IMR-90 (cell line): ENCODE data around the gene PSMB5. TPM values are rescaled to one million over a fixed set of nuclear protein-coding genes. Genes with fewer than 3 reads are reported as not detected.

Source experiments
- ATAC-seq: fragments of 200-7000 bp; cut with Tn5 transposase; 2 replicates; pipeline ENCODE4 v1.9.1; 2020; ENCODE audit warnings: low read depth, mild to moderate bottlenecking, moderate library complexity
- BruUV-seq: library from RNA; stranded (reverse); fragments of 400-500 nt; replicated peaks from 2 replicates; lab custom pipeline; 2021; lab: Mats Ljungman, UMichigan
- CTCF ChIA-PET: fragments of 300-600 bp; formaldehyde crosslinking; extraction: SDS; loops from one replicate; lab custom pipeline; 2021; ENCODE audit warnings: antibody characterized with exemption; lab: Yijun Ruan, JAX
- POLR2A ChIA-PET: fragments of 300-600 bp; sonication (Branson Sonifier 250); formaldehyde crosslinking; loops from one replicate; lab custom pipeline; 2022; ENCODE audit warnings: antibody characterized with exemption; ENCODE audit not compliant: unreplicated experiment; lab: Charles Lee
- DNase-seq: peaks from one replicate; pipeline ENCODE4 v3.0.0; 2013
- H2AFZ ChIP-seq: replicated peaks from 2 replicates; pipeline ENCODE3; 2013; ENCODE audit warnings: low read length, mild to moderate bottlenecking; ENCODE audit not compliant: poor library complexity
- H2AK5ac ChIP-seq: 2 replicates; pipeline ENCODE4 v1.6.1; 2013; ENCODE audit warnings: low read depth, low read length, inconsistent platforms
- H2AK9ac ChIP-seq: replicated peaks from 2 replicates; pipeline ENCODE3; 2013; ENCODE audit warnings: mild to moderate bottlenecking, low read depth, low read length, moderate library complexity; ENCODE audit not compliant: poor library complexity
- H2BK120ac ChIP-seq: 2 replicates; pipeline ENCODE4 v1.6.1; 2013; ENCODE audit warnings: low read depth, low read length, inconsistent platforms
- H2BK15ac ChIP-seq: 3 replicates; pipeline ENCODE4 v1.6.1; 2013; ENCODE audit warnings: low read depth, low read length, inconsistent platforms
- H2BK20ac ChIP-seq: 2 replicates; pipeline ENCODE4 v1.6.1; 2013; ENCODE audit warnings: low read depth, mild to moderate bottlenecking, inconsistent platforms, low read length, moderate library complexity
- H2BK5ac ChIP-seq: 2 replicates; pipeline ENCODE4 v1.6.1; 2013; ENCODE audit warnings: mild to moderate bottlenecking, low read depth, low read length, inconsistent platforms; ENCODE audit not compliant: poor library complexity, severe bottlenecking
- H3K14ac ChIP-seq: replicated peaks from 2 replicates; pipeline ENCODE4 v1.6.1; 2013; ENCODE audit warnings: low read depth, low read length, inconsistent platforms
- H3K18ac ChIP-seq: 2 replicates; pipeline ENCODE4 v1.6.1; 2013; ENCODE audit warnings: low read depth, low read length, control low read depth
- H3K23ac ChIP-seq: 2 replicates; pipeline ENCODE4 v1.6.1; 2013; ENCODE audit warnings: low read depth, low read length, inconsistent platforms
- H3K27ac ChIP-seq: 2 replicates; pipeline ENCODE4 v1.5.1; 2013; ENCODE audit warnings: mild to moderate bottlenecking, control low read depth, low read length; ENCODE audit not compliant: insufficient read depth
- H3K27me3 ChIP-seq: 2 replicates; pipeline ENCODE4 v1.6.1; 2013; ENCODE audit warnings: low read length; ENCODE audit not compliant: control insufficient read depth, insufficient read depth
- H3K36me3 ChIP-seq: 2 replicates; pipeline ENCODE4 v1.6.1; 2013; ENCODE audit warnings: low read length, mixed read lengths; ENCODE audit not compliant: control insufficient read depth, insufficient read depth
- H3K4ac ChIP-seq: 2 replicates; pipeline ENCODE4 v1.6.1; 2013; ENCODE audit warnings: low read depth, low read length, inconsistent platforms
- H3K4me1 ChIP-seq: 2 replicates; pipeline ENCODE4 v1.6.1; 2013; ENCODE audit warnings: low read length, mixed read lengths; ENCODE audit not compliant: control insufficient read depth, insufficient read depth
- H3K4me2 ChIP-seq: 2 replicates; pipeline ENCODE4 v1.6.1; 2013; ENCODE audit warnings: low read depth, mild to moderate bottlenecking, control low read depth, low read length, moderate library complexity
- H3K4me3 ChIP-seq: 2 replicates; pipeline ENCODE4 v1.5.1; 2013; ENCODE audit warnings: low read depth, mild to moderate bottlenecking, control low read depth, low read length, moderate library complexity; ENCODE audit not compliant: insufficient read depth
- H3K56ac ChIP-seq: 2 replicates; pipeline ENCODE4 v1.6.1; 2013; ENCODE audit warnings: low read length, inconsistent platforms; ENCODE audit not compliant: insufficient read depth; ENCODE audit errors: extremely low read depth
- H3K79me1 ChIP-seq, 2 experiments: 2 replicates each; pipeline ENCODE4 v1.6.1; 2013; ENCODE audit warnings: low read length in 2 of 2, inconsistent platforms in 1 of 2, low read depth in 1 of 2
- H3K9ac ChIP-seq: 2 replicates; pipeline ENCODE4 v1.6.1; 2013; ENCODE audit warnings: low read depth, low read length, control low read depth
- H3K9me1 ChIP-seq: 2 replicates; pipeline ENCODE4 v1.6.1; 2013; ENCODE audit warnings: low read length, inconsistent platforms; ENCODE audit not compliant: insufficient read depth
- H3K9me3 ChIP-seq: 2 replicates; pipeline ENCODE4 v1.6.1; 2013; ENCODE audit warnings: low read length; ENCODE audit not compliant: control insufficient read depth, insufficient read depth
- H4K20me1 ChIP-seq: 2 replicates; pipeline ENCODE4 v1.6.1; 2013; ENCODE audit warnings: low read length, inconsistent platforms; ENCODE audit not compliant: insufficient read depth
- H4K5ac ChIP-seq: 2 replicates; pipeline ENCODE4 v1.6.1; 2013; ENCODE audit warnings: mild to moderate bottlenecking, low read depth, low read length, control low read depth
- H4K8ac ChIP-seq, 2 experiments: 2 replicates each; pipeline ENCODE4 v1.6.1; 2013; ENCODE audit warnings: low read depth in 2 of 2, low read length in 2 of 2, control low read depth in 1 of 2, inconsistent platforms in 1 of 2
- H4K91ac ChIP-seq: 2 replicates; pipeline ENCODE4 v1.6.1; 2013; ENCODE audit warnings: low read depth, low read length, inconsistent platforms; ENCODE audit not compliant: insufficient read depth
- FOS ChIP-seq: fragments of 150-350 bp; IDR thresholded peaks from 2 replicates; pipeline ENCODE4 v1.6.1; 2016; ENCODE audit warnings: low read depth, low read length
- MAFK ChIP-seq: IDR thresholded peaks from 2 replicates; pipeline ENCODE4 v1.6.1; 2012; ENCODE audit warnings: low read depth, low read length, improper control_type of control experiment
- MAZ ChIP-seq: IDR thresholded peaks from 2 replicates; pipeline ENCODE4 v1.6.1; 2012; ENCODE audit warnings: low read depth, mild to moderate bottlenecking, low read length, improper control_type of control experiment, moderate library complexity, borderline replicate concordance
- POLR2A ChIP-seq: IDR thresholded peaks from 2 replicates; pipeline ENCODE4 v1.6.1; 2012; ENCODE audit warnings: mild to moderate bottlenecking, low read depth, low read length
- RAD21 ChIP-seq: IDR thresholded peaks from 2 replicates; pipeline ENCODE4 v1.6.1; 2012; ENCODE audit warnings: low read length, improper control_type of control experiment
- RCOR1 ChIP-seq: IDR thresholded peaks from 2 replicates; pipeline ENCODE4 v1.6.1; 2012; ENCODE audit warnings: mild to moderate bottlenecking, low read length, improper control_type of control experiment; ENCODE audit not compliant: insufficient replicate concordance
- RFX5 ChIP-seq: IDR thresholded peaks from 2 replicates; pipeline ENCODE4 v1.8.0; 2012; ENCODE audit warnings: low read depth, mild to moderate bottlenecking, low read length, moderate library complexity
- SMC3 ChIP-seq: fragments of 150-350 bp; IDR thresholded peaks from 2 replicates; pipeline ENCODE4 v1.6.1; 2016; ENCODE audit warnings: low read depth, mild to moderate bottlenecking, antibody characterized with exemption, low read length, moderate library complexity
- WGBS, 2 experiments: methylation state at CpG; one replicate each; pipeline versions ENCODE4 v1.1.5 to v1.1.7; 2013; ENCODE audit warnings: missing lambda C conversion rate in 2 of 2; ENCODE audit not compliant: insufficient read length in 1 of 2; ENCODE audit errors: extremely low coverage in 2 of 2; 5-methylcytosine and 5-hydroxymethylcytosine counted together
- dilution Hi-C: fragments of 300-500 bp; cut with HindIII; formaldehyde crosslinking; loops from one replicate; pipeline ENCODE4 v1.14.3; 2018; ENCODE audit warnings: low sequenced_read_pairs; ENCODE audit not compliant: unreplicated experiment
- in situ Hi-C: fragments of 300-500 bp; cut with MboI; formaldehyde crosslinking; loops from 3 replicates; pipeline ENCODE4 v1.14.3; 2019; ENCODE audit warnings: low sequenced_read_pairs, inconsistent platforms, mixed read lengths
- intact Hi-C: fragments of 100-400 bp; cut with micrococcal nuclease; formaldehyde crosslinking; loops from 2 replicates; pipeline ENCODE4 v1.10.0; 2022
- polyA plus RNA-seq, 3 experiments: library from polyadenylated mRNA; depleted of rRNA; stranded (reverse); fragments of >200 nt; gene quantifications; 2 replicates each; pipeline ENCODE4 v1.2.3, GENCODE V29; 2012; ENCODE audit warnings: low replicate concordance in 1 of 3
- total RNA-seq: library from RNA; depleted of rRNA; stranded (reverse); fragments of >200 nt; gene quantifications from 2 replicates; pipeline ENCODE4 v1.2.3, GENCODE V29; 2012
- TF ChIP-seq, protein P1 (sequence below): conservative IDR thresholded peaks from 2 replicates; pipeline ENCODE4 v1.5.1; 2012; ENCODE audit warnings: mild to moderate bottlenecking, low read depth, low read length, improper control_type of control experiment
- TF ChIP-seq, protein P2 (sequence below): fragments of 150-350 bp; IDR thresholded peaks from 2 replicates; pipeline ENCODE4 v1.6.1; 2016; ENCODE audit warnings: low read depth, mild to moderate bottlenecking, low read length, moderate library complexity, borderline replicate concordance

The PSMB5 gene
- total and polyA plus RNA-seq, 2 of the 4 experiments (the other 2 are of a cell fraction): 310 to 321 TPM

DNA sequence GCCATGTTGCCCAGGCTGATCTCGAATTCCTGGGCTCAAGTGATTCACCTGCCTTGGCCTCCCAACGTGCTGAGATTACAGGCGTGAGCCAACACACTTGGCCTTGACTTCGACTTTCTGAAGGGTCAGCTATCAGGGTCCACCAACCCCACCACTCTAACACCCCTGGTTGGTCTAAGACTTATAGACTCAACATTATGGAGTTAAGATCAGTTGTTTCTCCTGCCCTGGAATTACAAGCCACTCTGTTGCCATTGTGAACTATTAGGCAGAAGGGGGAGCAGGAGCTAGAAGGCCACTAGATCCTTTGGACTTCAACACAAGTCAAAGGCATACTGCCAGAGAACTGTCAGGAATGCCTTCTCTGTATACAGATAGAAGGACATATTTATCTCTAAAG is 5.4 kb upstream of the PSMB5 start:
- Histone ChIP-seq H3K4ac (no peak overlapping the region), H3K36me3 (no peaks in the 10 kb centered on the region), H2BK5ac (no peak overlapping the region), H4K20me1 (no peaks in the 10 kb centered on the region), H3K18ac (no peak overlapping the region), H2BK120ac (no peak overlapping the region), H2BK20ac (no peak overlapping the region; the same call in 1 of the 2 replicates), H4K8ac (no peak overlapping the region), H3K9me1 (peaks cover 4% of the 10 kb centered on the region; the same call in 1 of the 2 replicates), H2AK5ac (no peak overlapping the region), H3K79me1 (no peaks in the 10 kb centered on the region), H2BK15ac (no peak overlapping the region), H3K56ac (no peak overlapping the region), H3K27ac (no peak overlapping the region), H2AFZ (no peak overlapping the region), H3K4me2 (no peak overlapping the region), H4K91ac (no peak overlapping the region), H3K27me3 (no peaks in the 10 kb centered on the region), H3K4me3 (no peak overlapping the region), H4K5ac (no peak overlapping the region), H3K14ac (no peak overlapping the region), H3K23ac (no peak overlapping the region), H3K4me1 (peaks cover 2% of the 10 kb centered on the region; the same call in 1 of the 2 replicates), H2AK9ac (peak overlapping the region; percentile 60), H3K9me3 (no peaks in the 10 kb centered on the region), H3K9ac (no peak overlapping the region)
- in situ Hi-C loops: no loop called here
- WGBS, 2 experiments: no CpG with 5 or more reads among the region's 4 CpGs
- dilution Hi-C loops: no loop called here
- no peak for TF ChIP-seq SMC3
- no peak for TF ChIP-seq FOS
- no peak for TF ChIP-seq RCOR1
- no peak for TF ChIP-seq RAD21
- TF ChIP-seq, protein P1, sequence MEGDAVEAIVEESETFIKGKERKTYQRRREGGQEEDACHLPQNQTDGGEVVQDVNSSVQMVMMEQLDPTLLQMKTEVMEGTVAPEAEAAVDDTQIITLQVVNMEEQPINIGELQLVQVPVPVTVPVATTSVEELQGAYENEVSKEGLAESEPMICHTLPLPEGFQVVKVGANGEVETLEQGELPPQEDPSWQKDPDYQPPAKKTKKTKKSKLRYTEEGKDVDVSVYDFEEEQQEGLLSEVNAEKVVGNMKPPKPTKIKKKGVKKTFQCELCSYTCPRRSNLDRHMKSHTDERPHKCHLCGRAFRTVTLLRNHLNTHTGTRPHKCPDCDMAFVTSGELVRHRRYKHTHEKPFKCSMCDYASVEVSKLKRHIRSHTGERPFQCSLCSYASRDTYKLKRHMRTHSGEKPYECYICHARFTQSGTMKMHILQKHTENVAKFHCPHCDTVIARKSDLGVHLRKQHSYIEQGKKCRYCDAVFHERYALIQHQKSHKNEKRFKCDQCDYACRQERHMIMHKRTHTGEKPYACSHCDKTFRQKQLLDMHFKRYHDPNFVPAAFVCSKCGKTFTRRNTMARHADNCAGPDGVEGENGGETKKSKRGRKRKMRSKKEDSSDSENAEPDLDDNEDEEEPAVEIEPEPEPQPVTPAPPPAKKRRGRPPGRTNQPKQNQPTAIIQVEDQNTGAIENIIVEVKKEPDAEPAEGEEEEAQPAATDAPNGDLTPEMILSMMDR: no peak
- no peak for TF ChIP-seq MAFK
- TF ChIP-seq POLR2A: no peak
- TF ChIP-seq, protein P2, sequence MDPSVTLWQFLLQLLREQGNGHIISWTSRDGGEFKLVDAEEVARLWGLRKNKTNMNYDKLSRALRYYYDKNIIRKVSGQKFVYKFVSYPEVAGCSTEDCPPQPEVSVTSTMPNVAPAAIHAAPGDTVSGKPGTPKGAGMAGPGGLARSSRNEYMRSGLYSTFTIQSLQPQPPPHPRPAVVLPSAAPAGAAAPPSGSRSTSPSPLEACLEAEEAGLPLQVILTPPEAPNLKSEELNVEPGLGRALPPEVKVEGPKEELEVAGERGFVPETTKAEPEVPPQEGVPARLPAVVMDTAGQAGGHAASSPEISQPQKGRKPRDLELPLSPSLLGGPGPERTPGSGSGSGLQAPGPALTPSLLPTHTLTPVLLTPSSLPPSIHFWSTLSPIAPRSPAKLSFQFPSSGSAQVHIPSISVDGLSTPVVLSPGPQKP: no peak
- no peak for TF ChIP-seq MAZ
- TF ChIP-seq RFX5: no peak
- DNase-seq (no peak), ATAC-seq (no peak)
- ChIA-PET POLR2A (no interaction called here), CTCF (interaction anchor here (0.9 kb wide), 1 partner anchor 32 kb away, joined by 3 read pairs; no protein-coding TSS in a partner anchor)
- BruUV-seq: no TSS peak
- intact Hi-C loops: no loop called here
